Stimulated activated CD4-positive, alpha-beta T cell treated with anti-CD3 and anti-CD28 coated beads, TNF-alpha, amount 100 ng/mL, for 1 hour (primary cell): ENCODE results near the gene IRF2BP1.
"Not testable (repeated sequence)": the region's sequence is repeated elsewhere in the genome, so short reads cannot be mapped to it uniquely, and the experiment has no call there.

ENCODE experiments used
- DNase-seq, 3 donors: peaks; one replicate each; pipeline ENCODE4 v3.0.0-alpha.2; 2020; ENCODE audit warnings: low read depth in 3 of 3, low spot score in 1 of 3

IRF2BP1 gene

GRCh38 chr19:45902651-45903625, 17.0 kb upstream of the IRF2BP1 start:
- DNase-seq, result peak; percentile 98 to 100 (median 99)

- no peak for DNase-seq
Measured at GRCh38 chr19:45901912-45902650, 16.1 kb upstream of the IRF2BP1 start, which contains the start of gene MYPOP. Gene MYPOP, minus strand, starts transcription at chr19:45902613. Its CDS starts 840 bp downstream, at chr19:45901773.

- no peak for DNase-seq
Measured at GRCh38 chr19:45901432-45901911, 15.5 kb upstream of the IRF2BP1 start.

GRCh38 chr19:45900738-45901431, 14.9 kb upstream of the IRF2BP1 start:
- no peak for DNase-seq

GRCh38 chr19:45899919-45900589, 14.1 kb upstream of the IRF2BP1 start:
- DNase-seq, result no peak

- DNase-seq, result no peak
Measured at GRCh38 chr19:45899253-45899652, 13.3 kb upstream of the IRF2BP1 start.

- DNase-seq, result no peak
Measured at GRCh38 chr19:45897261-45897812, 11.4 kb upstream of the IRF2BP1 start.

GRCh38 chr19:45895983-45896599, 10.2 kb upstream of the IRF2BP1 start:
- DNase-seq, result not testable (repeated sequence)

- no peak for DNase-seq
Measured at GRCh38 chr19:45895519-45895972, 9.6 kb upstream of the IRF2BP1 start.

- no peak for DNase-seq
Measured at GRCh38 chr19:45890877-45891276, 4.9 kb upstream of the IRF2BP1 start.

- DNase-seq, result no peak
Measured at GRCh38 chr19:45889210-45889885, 3.4 kb upstream of the IRF2BP1 start.

GRCh38 chr19:45887200-45887710, 1.3 kb upstream of the IRF2BP1 start:
- DNase-seq, result no peak

- DNase-seq, result peak; percentile 68 to 70 (median 69)
Measured at GRCh38 chr19:45886427-45887199, 672 bp upstream of the IRF2BP1 start.

GRCh38 chr19:45884682-45885555, 1.0 kb downstream of the IRF2BP1 start:
- no peak for DNase-seq

GRCh38 chr19:45883881-45884681, 1.9 kb downstream of the IRF2BP1 start:
- no peak for DNase-seq

GRCh38 chr19:45883586-45883880, 2.4 kb downstream of the IRF2BP1 start:
- DNase-seq, result no peak
